ENCODE results near the gene C10orf53.

The C10orf53 gene, protein sequence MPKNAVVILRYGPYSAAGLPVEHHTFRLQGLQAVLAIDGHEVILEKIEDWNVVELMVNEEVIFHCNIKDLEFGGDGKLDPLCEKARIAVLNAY

DNA sequence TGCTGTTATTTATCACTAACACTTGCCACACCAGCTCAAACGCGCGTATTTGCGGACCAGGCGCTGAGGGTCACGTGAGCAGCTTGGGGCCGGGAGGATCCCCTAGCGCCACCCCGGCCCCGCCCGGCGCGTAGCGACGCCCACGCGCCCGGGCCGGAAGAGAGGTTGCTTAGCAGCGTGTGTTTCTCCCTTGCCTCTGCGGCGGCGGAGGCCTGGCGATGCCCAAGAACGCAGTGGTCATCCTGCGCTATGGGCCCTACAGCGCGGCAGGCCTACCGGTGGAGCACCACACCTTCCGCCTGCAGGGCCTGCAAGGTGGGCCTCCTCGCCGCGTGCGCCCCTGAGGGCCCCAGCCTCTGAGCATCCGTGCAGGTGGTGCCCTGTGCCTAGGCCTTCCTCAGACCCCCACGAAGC lies at the start of gene C10orf53:
C10orf53 (plus strand) TSS at position 172 of the 414 bp plus-strand sequence; CDS start at position 219, 47 bp downstream.
- no peak for DNase-seq

DNA sequence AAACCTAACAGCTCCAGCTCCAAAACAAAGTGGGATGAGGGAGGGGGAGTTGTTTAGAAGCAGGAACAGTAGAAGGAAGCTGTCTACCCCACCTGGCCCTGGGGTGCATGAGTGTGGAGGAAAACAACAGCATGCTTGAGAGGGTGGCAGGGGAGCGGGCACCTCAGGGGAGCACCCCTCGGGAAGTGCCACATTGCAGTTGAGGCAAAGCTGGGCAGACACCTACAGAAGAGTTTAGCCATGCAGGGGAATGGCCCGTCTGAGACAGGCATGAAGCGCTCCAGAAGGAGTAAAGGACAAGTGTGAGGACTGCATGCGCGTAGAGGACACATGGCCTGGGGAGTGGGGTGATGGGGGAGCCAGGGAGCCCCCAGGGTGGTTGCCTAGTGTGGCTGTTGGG lies 47.5 kb upstream of the C10orf53 start:
- no peak for DNase-seq

DNA sequence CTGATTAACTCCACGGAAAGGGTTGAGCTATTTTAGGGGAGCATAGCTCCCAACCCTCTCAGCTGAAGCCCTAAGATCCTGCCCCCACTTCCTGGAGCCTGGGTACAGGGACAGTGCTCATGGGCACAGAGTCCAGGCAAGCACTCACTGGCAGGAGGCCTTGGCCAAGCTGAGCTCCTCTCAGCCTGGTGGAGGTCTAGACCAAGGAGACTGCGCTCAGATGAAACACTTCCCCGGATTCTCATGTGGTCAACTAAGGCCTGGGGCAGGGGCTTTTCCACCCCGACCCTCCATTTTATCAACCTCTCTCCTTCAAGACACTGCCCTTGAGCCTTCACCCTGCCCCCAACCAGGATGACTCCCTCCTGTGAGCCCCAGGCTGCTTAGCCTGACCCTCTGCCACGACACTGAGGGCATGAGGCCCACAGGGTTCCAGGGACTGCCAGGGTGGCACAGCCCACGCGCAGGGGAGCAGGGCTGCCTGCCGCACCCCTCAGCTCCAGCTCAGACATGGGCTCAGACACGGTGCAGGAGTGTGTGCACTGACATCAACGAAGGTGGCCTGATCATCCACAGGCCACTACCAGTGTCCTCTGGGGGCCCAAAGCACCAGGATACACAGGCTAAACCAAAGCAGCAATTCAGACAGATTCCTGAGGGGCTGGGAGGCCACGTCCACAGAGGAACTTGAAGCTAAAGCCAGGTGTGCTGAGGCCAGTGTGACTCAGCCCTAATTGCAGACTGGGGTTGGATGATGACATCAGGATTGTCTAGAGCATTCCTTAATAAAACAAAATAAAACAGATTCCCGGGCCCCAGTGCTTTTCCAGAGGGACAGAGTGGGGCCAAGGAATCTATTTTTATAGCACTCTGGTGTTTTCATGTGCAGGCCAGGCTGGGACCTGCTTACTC lies 46.8 kb upstream of the C10orf53 start:
- no peak for DNase-seq

DNA sequence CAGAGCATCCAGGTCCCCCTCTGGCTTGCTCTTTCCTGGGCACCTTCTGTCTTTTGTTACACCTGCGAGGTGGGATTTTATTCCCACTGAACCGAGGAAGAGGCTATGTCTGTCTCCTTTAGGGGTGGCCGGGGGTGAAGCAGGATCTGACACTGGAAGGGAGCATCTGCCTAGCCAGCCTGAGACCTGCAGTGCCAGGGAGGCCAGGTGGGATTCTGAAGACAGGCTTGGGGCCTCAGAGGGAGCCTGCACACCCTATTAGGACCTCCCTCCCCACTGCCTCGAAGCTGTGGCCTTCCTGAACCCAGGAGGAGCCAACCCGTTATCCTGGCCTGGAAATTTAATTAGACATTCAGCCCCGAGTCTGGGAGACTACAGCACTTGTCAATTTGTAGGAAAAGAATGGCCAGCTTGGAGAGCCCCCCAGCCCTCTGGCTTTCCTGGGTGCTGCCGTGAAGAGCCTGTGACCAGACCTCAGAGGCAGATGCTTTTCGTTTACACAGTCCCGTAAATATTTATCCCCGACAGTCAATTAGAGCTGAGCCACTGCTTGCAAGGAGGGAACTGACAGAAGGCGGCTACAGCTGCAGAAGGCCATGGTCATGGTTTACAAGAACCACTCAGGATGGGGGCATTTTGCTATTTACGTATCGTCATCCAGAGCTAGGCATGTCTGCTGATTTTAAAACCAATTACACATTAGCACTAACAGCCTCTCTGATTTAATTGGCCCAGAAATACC lies 46.0 kb upstream of the C10orf53 start:
- DNase-seq, result no peak

DNA sequence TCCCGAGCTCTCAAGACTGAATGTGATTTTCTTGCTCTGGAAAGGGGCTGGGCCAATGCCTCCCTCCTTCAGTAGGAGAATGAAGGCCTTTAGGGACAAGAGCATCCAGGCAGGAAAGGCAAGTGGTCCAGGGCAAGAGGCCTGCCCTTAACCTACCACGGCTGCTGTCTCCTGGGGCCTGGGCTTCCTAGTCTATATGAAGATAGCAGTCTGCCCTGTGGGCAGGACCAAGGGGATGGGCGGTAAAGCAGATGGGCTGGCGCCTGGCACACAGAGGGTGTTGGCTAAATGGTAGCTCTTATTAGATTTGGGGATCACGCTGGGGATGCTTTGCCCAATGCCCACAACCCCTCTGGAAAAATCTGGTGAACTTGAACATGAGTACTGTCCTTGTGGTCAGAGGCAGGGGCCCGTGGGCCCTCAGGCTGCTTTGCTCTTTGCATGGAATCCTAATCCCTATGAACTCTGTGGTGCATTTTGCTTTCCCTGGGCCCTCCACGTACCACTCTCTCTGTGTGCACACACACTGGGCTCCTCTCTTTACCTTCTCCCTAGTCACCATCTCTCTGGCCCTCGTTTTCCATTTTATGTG lies 45.3 kb upstream of the C10orf53 start:
- no peak for DNase-seq

DNA sequence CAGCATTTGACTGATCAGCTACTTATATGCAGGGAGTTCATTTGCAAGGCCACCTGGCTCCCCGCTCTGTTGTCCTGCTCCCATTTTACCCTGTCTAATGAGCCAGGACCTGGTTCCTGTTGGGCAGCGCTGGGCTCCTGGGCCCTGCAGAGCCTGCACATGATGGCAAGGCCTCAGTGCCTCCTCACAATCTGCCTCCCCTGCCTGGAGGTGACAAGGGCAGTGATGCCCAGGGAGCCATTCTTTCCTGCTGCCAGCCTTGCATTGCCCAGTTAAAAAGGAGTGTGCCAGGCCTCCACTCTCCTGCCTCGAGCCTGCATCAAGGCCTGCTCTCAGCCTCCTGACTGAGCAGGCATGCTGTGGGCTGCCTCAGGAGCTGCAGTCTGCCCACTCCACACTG lies 37.1 kb upstream of the C10orf53 start:
- no peak for DNase-seq

DNA sequence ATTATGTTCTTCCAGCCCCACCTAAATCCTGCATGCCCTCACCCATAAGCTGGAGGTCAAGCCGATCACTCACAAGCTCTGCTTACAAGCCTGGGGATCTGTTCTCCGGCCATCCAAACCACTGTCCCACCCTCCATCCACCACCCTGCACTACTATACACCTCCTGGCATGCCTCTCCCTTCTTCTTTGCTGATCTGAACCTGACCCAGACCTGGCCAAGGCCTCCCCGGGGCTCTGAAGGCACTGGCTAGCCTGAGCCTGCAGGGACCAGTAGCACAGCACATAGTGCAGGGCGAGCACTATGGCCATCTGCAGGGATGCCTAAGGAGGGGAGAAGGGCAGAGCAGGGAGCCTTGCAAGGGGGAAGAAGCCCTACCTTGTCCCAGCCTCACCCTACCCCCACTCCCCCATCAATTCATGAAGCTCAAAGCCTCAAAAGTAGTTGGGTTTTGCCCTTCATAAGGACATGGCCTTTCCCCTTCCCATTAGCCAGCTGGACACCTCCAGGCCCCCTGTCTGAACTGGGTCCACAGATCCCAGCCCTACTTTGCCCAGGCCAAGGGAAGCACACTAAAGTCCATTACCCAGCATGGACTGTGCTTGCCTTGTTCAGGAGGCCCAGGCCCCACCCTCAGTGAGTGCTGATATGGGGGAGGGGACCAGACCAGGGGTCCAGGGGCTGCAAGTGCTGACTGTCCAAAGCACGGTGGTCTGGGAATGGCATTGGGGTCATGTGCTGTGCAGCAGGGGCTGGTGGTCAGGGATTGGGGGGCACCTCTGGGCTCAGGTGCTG lies 36.0 kb upstream of the C10orf53 start:
- DNase-seq, result no peak

DNA sequence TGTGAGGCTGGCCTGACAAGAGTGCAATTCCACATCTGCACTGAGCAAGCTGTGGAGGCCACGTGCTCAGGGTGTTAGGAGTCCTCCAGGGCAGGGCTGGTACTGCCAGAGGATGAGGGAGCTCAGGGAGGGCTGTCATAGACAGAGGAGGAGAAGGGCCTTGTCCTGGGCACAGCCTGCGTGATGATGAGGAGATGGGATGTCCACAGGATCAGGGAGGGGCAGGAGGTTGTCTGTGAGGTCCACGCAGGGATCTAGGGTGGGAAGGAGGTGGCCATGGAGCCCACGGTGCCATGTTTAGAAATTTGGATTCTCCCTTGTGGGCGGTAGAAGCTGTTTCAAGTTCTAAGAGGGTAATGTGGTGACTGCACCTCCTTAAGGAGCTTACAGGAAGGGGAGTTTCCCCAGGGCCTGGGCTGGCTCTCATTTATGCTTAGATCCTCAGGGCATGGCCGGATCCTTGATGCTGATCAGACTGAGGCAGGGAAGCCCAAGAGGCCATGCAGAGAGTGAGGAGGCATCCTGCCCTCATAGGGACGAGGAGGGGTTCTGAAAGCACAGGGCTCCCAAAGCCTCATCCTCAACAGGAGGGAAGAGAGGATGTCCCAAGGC lies 35.3 kb upstream of the C10orf53 start:
- no peak for DNase-seq

DNA sequence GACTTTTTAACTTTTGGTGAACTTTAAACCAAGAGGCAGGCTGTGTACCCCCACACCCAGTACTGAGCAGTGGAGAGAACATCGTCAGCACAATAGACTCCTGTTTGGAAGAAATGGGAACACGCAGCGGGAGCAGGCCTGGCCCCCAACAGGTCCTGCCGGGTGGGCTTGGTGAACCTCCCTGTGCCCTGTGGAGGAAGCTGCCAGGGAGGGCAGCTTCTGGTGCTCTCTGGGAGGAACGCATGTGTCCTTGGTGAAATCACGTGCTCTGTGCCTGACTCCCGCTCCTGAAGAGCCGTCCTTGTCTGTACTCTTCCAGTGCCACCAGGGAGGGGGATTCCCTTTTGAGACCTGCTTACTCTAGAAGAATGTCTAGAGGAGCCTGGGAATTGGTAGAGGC lies 34.0 kb upstream of the C10orf53 start:
- DNase-seq, result no peak

DNA sequence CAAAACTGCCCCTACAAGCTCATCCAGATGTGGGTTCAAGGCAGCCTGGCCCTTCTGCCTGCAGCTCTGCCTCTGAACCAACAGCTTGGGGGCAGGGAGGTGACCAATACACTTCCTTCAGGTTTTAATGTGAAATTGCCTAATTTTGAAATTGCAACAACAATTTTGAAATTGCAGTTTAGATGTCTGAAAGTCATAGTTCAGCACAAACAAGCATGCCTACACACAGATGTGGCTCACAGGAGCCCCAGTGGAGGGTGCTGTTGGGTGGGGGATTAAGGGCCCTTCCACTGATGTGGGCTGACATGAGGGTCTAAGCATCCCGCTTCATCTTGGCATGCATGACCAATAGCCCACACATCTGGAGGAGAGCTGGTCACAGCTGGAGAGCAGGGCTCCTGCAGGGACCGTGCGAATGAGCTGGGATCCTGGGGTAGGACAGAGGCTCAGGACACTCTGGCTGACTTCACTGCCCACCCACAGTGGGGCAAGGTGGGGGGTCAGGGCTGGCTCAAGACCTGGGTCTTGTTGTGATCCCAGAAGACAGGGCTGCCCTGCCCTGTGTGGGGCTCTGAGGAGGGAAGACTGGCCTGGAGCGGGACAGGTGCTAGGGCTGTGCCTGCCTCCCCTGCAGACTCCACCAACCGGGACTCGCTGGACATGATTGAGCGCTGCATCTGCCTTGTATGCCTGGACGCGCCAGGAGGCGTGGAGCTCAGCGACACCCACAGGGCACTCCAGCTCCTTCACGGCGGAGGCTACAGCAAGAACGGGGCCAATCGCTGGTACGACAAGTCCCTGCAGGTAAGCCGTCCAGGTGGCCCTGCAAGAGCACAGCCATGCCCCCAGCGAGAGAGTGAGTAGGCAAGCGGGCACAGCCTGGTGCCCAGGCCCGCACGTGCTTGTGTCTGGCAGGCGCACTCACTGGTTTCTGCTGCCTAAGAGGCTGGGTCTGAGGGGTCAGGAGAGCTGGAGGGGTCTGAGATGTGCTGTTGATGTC lies 33.3 kb upstream of the C10orf53 start:
- no peak for DNase-seq

DNA sequence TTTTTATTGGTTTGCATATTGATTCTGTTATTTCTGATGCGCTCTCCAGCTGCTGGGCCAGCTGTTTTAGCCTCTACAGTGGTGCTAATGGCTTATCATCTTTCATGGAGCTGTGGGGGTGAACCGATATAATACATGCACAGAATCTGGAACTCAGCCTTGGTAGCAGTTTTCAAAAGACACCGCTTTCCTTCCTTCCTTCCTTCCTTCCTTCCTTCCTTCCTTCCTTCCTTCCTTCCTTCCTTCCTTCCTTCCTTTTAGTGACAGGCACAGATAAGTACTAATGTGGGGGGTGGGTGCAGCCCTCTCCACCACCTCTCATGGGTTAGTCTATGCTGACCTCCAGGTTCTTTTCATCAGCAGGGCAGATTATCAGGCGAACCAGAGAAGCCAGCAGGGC lies 31.9 kb upstream of the C10orf53 start:
- no peak for DNase-seq

DNA sequence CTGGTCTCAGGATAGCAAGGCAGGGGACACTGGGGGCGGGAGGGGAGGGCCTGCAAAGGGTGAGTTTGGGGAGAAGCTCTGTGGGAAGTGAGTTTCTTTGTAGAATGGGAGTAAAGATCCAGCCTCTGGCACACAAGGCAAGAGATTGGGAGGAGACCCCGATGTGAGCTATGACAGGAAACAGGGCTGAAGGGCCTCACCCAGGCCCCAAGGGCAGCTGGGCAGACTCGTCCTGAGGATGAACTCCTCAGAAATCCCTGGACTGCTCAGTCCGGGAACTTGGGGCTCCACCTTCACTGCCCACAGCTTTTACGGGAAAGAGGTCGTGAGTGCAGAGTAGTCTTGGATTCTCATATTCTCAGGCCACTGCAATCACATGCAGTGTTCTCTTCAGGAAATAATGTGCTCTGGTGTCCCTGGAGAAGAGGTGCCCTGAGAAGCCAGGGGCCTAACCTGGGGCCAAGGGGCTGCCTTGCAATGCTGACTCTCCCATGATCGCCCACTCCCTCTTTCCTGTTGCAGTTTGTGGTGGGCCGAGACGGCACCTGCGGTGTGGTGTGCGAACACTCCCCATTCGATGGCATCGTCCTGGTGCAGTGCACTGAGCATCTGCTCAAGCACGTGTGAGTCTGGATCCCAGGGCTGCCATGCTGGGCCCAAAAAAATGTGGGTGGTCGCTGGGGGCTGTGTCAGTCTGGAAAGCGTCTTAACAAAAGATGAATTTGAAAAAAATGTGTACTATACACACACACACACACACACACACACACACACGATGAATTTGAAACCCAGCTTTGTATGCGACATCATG lies 31.3 kb upstream of the C10orf53 start:
- no peak for DNase-seq

DNA sequence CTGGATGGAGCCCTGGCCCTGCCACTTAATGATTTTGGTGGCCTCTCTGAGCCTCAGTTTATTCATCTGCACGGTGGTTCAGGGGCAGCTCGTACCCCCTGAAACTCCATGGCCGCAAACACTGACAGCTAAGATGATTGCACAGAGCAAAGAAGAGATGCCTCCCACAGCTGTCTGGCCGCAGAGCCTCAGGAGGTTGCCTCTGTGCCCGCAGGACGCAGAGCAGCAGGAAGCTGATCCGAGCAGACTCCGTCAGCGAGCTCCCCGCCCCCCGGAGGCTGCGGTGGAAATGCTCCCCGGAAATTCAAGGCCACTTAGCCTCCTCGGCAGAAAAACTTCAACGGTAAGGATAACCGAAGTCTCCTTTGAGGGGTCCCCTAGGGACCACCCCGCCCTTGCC lies 30.2 kb upstream of the C10orf53 start:
- no peak for DNase-seq

DNA sequence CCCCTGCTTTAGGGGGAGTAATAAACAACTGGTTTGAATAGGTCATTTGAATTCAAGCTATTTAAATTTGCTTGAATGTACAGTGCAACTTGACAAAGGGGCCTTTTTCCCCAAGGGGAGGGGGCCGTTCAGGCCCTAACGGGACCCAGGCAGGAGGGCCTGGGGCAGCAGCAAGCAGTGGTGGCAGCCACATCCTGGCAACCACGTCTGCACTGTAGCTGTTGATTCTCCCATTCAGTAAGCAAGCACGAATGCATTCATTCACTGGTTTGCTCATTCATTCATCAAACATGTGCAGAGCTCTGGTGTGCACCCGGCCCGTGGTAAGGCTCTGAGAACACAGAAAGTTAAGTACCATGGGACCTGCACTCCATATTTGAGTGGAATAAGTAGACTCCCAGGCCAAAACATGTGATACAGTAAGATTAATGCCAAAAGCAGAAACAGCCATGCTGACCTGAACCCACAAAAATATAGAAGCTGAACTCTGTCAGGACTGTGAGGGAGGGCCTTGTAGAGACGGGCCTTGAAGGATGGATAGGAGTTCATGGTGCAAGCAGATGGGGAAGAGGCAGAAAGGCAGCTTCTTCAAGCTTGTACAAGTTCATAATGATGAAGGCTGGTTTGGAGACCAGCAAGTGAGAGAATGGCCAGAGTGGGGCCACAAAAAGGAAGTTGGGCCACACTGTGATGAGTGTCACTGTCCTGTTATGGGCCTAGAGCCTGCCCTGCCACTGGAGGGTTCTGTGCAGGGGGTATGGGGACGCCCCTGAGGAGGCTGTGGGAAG lies 29.3 kb upstream of the C10orf53 start:
- DNase-seq, result no peak

DNA sequence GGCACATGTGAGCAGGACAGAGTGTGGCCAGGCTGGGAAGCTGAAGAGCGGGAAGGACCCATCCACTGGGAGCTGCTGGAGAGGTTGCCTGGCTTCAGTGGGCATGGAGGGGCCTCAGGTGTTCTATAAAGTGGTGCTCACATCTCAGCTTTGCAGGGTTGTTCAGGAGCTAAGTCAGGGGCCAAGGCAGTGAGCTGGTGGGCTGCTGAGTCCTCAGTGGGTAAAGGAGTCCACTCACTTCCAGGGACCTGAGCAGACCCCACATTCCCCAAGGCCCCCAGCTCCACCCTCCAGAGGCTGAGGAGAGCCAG lies 28.8 kb upstream of the C10orf53 start:
- DNase-seq, result no peak

DNA sequence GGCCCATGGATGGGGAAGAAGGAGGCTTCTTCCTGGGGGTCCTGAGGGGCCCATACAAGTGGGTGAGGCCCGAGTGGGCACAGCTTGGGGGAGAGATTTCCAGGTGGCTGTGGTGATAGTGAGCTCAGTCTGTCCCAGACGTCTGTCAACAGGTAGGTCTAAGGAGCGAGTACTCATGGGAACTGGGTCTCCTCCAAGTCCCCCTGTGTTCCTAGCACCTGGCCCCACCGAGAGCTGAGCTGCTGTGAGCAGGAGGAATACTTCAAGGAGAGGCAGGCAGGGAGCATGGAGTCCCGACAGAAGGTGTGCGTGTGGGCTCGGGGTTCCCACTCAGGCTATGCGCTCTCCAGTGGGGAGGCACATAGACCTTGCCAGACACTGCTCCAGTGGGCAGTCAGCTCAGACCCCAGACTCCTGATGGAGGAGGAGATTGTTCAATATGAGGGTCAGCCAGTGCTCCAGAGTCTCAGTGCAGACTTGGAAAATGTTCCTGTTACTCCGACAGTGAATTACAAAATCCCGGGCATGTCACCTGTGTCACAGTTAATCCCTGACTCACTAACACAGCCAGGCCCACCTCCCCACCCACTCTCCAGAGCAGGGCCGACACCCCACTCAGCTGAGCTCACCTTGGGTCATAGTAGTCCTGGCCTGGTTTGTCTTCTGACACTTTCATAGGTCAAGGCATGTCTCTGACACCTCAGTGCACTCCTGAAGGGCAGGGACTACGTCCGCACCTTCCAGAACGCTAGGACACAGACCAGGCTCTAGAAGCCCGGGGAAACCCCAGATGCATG lies 28.2 kb upstream of the C10orf53 start:
- DNase-seq, result no peak

DNA sequence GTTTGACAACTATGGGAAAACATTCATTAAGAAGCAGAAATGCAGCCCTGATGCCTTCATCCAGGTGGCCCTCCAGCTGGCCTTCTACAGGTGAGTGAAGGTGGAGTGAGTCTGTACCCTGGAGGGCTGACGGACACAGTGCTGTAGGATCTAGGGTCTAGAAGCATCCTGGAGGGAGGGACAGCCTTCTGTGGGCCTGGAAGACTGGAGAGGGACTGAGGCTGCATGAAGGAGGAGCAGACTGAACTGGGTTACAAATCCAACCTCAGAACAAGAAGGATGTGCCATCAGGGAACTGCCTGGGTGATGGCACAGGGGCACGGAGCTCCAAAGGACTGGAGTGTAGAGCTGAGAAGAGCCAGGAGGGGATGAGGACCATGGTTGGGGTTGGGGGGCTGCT lies 27.5 kb upstream of the C10orf53 start:
- no peak for DNase-seq

Data from CD4-positive, alpha-beta T cell treated with Interferon gamma for 1 hour (primary cell).